Stimulated activated CD8-positive, alpha-beta memory T cell treated with anti-CD3 and anti-CD28 coated beads, Interleukin-15, amount 100 ng/mL, for 1 hour (primary cell): Measurements from ENCODE around the gene KLHDC7B.

Source experiments
- DNase-seq: peaks from one replicate; pipeline ENCODE4 v3.0.0-alpha.2; 2020; ENCODE audit warnings: low read depth

The KLHDC7B gene

DNA sequence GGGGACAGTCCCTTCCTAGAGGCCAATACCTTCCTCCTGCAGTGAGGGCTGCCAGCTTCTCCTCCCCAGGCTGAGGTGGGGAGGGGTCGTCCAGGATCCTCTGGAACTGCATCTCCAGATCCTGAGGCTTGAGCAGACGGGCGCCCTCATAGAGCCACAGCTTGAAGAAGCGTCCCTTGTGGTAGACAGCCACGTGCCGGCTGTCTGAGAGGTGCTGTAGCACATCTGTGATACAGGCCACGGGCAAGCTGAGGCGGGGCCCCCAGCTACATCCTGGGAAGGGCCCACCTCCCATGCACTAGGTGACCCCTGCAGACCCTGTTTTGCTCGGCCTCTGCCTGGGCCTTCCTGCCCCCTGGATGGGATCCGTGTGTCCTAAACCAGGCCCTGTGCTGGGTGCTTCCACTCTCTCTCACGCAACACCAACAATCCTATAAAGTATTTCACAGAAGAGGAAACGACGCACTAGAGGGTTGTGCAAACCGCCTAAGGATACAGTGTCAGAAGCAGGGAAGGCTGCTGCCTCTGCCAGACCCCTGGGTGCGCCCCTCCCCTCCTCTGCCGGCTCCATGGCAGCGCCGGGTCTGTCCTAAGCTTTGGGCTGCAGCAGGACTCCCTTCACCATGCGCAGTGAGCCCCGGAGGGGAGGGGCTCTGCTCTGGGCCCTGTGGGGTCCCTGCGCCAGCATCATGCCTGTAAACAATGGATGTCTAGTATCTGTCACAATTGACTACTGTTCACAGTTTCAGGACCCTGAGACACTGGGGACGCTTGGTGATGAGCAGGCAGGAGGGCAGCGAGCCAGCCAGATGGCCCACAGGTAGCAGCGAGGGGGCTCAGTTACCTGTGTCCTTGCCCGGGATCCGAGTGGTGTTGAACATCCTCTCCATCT, 28.0 kb downstream of the KLHDC7B start:
- DNase-seq: no peak

DNA sequence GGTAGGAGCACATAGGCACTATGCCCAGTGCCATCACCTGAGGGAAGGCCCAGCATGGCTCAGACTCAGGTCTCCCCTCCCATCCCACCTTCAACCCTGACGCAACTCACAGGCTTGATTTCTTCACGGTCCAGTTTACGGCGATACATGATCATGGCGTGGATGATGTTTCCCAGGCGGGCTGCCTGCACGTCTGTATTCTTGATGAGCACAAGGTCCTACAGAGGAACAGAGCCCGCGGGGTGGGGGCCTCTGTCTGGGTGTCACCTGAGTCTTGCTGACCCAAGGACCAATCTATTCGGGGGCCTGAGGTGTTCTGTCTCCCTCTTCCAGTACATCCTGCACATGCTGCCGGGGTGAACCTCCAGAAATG, 28.7 kb downstream of the KLHDC7B start:
- DNase-seq: no peak

DNA sequence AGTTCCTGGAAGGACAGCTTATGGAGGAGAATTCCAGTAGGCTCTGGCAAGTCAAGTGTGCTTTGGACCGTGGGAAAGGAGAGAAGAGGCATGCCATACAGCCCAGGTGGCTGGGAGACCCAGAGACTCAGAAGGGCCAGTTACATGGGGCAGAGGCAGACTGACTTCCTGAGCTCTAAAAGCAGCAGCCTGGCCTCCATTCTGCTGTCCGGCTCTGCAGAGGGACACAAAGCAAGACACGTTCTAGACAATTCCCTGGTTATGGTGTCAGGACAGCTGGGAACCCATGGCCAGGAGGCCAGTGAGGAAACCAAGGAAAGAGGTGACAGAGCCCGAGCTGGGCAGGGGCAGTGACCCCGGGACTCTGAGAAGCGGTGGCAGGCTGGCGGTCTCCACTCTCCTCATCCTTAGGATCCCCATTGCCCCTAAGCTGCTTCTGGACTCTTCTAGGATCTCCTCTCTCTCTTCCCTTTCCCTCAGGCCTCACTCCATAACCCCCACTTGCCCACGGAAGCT, 29.8 kb downstream of the KLHDC7B start:
- no peak for DNase-seq

DNA sequence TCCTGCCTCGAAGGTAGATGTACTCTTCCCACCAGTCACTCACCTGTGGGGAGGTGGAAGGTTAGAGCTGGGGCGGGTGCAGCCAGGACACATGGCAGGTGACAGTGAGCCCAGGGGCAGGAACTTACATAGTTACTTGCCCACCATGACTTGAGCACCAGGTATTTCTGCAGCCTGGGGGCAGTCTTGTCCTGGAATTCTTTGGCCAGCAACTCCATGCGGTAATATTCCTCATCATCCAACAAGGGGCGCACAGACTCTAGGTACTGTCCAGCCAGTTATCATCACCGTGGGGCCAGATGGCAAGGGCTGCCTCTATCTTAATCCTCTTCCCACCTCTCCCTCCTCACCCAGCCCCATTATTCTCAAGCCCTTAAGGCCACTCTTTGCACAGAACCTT, 30.4 kb downstream of the KLHDC7B start:
- no peak for DNase-seq

DNA sequence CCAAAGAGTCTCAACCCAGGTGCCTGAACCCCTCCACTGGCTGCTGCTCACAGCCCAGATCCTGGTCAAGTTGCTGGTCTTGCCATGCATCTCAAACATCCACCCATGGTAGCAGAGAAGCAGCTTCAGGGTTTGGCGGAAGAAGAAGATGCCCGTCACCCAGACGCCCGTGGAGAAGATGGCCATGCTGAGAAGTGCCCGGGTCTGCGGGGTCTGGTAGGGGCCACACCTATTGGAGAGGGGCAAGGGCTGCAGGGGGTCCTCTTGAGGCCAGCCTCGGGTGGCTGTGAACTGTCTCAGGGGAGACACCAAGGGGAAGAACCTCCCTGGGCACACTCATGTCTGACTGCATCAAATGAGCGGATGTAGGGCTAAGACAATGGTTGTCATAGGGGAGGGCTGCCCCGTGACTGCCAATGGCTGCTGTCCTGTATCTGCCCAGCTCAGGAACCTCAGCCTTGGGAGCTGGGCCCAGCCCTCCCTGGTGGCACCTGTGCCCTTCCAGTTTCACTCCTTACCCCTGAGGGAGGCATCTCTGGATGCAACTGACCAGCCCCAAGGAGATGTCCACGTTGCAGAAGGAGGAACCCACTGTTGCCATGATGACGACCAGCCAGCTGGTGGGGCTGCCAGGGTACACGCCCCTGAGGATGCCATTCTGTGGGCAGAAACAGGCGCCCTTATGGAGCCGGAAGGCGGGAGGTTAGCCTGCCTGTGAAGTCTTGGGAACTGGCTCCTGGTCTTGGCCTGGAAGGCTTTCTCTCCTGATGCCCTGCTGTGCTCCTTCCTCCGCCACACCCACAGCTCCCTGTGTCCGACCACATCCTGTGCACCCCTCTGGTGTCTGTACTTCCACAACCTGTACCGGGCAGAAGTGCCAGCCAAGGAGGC, 31.4 kb downstream of the KLHDC7B start:
- no peak for DNase-seq

DNA sequence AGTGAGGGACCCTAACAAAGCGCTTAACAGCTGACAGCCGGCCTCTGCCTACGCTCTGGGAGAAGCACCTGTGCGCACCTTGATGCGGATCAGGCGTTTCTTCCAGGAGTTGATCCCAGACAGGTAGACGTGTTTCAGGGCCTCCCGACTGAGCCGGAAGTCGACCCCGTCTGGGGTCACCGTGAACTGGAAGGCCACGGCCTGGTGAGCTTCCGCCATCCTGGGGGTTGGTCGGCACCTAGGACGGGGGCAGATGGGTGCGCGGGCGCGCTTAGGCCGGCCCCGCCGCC, 31.9 kb downstream of the KLHDC7B start:
- no peak for DNase-seq

DNA sequence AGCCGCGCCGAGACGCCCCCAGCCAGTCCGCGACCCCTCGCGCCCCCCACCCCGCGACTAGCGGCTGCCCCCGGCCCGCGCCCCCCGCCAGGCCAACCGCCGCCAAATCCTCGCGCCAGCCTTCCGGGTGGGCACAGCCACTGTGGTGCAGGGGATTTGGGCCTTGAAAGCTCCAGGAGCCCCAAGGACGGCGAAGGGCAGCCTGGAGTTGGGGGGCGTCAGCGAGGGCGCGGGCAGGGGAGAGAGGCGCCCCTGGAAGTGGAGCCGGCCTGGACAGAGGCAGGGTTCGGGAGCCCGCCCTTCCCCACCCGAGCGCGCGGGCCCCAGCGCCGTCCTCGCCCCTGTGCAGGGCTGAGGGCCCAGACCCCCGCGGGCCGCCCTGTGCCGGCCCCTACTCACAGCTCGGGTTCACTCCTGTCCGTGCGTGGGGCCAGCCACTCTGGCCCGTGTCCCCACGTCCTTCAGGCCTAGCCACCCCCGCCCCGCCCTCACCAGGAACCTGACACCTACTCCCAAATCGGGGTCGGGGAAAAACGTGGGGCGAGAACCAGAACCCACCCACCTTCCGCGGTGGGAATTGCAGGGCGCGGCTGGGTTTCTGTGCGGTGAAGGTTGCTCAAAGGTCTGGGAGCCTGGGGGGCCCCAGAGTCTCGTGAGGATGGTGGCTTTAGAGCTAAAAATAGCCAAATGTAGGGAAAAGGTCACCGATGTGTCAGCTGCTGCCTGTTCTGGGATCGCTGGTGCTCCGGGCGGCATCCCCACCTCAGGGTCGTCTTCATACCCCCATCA, 32.5 kb downstream of the KLHDC7B start, which contains the start of gene CPT1B:
Gene CPT1B (minus strand): TSS at position 441 of the 789 bp plus-strand sequence. CDS start 512 bp downstream, outside the sequence.
- no peak for DNase-seq

DNA sequence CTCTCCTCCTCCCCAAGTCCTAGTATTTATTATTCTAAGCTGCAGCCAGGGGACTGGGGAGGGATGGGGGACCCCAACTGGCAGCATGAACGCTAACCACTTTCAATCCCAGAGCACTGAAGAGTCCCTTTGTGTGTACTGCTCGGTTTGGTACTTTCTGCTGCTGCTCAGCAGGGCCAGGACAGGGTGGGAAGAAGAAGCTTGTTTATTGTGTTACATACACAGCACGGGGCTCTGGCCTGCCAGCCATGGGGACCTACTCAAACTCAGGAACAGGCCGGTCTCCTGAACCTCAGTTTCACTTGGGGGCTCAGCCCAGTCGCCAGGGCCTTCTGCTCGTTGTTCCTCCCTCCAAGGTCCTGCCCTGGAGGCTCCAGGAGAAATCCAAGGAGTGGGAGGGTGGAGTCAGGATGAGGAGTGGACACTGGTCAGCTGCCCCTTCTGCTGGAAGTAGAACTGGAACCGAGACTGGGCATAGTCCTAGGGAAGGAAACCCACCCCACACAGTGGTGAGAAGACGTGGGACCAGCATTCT, 33.1 kb downstream of the KLHDC7B start:
- DNase-seq: no peak

DNA sequence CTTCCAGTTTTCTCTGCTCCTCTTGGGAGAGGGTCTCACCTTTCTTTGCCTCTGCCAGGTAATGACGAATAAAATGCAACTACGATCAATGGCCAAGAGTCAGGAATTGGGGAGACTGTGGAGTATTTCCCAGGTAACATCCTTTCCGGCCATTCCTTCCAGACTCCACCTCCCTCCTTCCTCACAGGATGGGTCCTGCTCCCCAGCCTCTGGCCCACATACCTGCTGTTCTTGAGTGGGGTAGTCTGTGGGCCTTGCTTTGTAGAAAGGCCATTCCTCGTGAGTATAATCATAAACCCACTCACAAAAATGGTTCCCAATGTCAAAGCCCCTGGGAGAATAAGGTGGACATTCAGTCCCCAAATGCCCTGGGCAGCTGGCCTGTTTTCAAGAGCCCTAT, 34.1 kb downstream of the KLHDC7B start:
- no peak for DNase-seq

DNA sequence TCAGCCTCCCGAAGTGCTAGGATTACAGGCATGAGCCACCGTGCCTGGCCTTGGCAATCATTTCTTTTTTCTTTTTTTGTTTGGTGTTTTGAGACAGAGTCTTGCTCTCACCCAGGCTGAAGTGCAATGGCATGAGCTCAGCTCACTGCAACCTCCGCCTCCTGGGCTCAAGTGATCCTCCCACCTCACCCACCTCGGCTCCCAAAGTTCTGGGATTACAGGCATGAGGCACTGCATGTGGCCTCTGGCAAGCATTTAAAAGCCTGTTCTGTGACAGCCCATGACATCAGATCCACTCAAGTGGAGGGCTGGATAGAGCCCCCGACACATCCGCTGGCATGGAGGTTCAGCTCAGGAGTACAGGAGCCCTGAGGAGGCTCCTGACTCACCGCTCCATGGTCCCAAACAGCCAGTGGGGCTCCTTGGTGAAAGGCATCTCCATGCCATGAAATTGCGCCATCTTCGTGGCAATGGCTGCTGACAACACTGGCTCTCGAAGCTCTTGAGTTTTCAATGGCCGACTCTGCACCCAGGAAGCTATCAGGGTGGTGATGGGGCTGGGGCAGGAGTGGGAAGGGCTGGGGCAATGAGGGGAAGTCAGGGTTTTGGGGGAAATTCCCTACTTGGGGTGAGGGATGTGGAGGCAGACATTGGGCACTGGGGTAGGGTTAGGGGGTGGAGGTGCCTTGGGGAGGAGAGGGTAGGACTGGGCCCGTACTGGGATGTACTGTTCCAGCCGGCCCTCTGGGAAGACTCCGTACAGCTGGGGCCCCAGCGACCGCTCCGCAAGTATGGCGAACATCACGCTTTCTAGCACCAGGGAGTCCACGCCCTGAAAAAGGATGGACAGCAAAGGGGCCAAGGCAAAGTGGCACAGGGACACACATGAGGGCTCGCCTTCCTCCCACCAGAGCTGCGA, 35.6 kb downstream of the KLHDC7B start:
- no peak for DNase-seq

DNA sequence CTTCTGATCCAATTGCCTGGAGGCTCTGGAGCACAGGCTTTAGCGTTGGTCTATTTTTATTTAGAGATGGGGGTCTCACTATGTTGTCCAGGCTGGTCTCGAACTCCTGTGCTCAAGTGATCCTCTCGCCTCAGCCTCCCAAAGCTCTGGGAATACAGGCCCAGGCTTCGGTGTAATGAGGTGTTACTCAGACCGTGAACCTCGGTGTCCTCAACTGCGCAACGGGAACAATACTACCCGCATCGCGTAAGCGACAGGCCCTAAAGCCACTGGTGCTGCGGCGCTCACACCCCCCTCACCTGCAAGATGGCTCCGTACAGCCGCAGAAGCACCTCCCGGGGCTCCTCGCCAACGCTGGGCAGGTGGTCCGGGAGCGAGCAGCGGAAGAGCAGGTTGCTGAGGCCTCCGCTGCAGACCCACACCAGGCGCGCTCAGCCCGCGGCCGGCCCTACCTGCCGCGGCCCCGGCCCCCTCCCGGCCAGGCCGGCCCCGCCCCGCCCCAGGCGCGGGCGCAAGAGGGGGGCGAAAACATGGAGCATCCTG, 36.3 kb downstream of the KLHDC7B start:
- no peak for DNase-seq

DNA sequence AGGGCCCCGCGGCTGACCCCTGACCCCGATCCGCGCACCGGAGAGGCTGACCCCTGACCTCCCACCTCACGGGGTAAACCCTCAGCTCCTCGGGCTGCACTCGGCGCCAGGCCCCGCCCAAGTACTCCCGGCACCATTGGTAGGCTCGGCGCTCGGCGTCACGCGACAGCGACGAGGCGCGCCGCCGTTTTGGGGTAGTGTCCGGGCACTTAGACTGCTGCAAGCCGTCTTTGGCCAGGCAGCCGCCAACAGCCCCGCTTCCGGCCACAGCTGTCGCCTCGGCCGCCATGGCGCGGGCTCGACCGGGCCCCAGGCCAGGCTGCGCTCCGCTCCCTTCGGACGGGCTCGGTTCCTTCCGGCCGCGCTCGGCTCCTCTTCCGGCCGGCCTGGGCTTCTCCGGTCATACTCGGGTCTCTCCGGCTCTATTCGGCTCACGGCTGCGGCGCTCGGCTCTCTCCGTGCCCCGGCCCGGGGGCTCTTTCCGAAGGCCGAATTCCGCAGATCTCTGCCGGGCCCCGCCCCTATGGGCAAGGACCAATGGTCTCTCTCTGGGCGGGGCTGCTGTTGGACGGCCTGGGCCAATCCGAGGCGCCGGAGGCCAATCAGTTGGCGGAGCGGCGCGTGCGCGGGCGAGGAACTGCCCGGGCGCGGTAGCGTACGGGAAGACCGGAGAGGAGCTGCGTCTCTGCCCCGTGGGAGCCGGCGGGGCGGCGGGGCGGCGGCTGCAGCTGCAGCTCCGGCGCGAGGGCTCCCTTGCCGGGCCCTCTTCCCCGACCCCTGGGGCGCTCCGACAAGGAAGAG, 37.0 kb downstream of the KLHDC7B start, which contains the start of gene CHKB:
Gene CHKB (minus strand): TSS at position 357 of the 801 bp plus-strand sequence. CDS start 68 bp downstream, at position 289.
- peak; percentile 94 for DNase-seq

DNA sequence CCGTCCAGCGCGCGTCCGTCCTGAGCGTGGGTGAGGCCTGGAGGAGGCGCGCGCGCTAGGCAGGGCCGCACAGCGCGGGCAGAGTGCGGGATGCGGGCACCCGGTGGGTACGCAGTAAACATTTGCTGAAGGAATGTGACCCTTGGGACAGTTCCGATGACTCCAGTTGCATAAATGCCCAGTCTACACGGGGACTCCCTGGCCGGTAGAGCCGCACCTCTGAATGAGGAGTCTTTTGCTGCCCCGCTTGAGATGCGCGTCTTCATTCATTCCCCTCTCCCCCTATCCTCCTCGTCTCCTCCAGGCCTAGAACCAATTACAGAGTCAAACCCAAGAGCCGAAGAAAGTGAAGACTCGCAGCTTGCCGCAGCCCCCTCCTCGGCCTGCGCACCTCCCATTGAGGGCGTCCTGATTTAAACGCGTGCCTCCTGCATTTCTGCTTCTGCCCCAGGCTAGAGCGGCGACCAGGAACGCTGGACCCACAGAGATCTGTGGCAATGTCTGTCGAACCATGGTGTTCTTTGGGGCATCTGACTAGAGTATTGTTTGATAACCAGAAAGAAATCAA, 37.7 kb downstream of the KLHDC7B start:
- no peak for DNase-seq

DNA sequence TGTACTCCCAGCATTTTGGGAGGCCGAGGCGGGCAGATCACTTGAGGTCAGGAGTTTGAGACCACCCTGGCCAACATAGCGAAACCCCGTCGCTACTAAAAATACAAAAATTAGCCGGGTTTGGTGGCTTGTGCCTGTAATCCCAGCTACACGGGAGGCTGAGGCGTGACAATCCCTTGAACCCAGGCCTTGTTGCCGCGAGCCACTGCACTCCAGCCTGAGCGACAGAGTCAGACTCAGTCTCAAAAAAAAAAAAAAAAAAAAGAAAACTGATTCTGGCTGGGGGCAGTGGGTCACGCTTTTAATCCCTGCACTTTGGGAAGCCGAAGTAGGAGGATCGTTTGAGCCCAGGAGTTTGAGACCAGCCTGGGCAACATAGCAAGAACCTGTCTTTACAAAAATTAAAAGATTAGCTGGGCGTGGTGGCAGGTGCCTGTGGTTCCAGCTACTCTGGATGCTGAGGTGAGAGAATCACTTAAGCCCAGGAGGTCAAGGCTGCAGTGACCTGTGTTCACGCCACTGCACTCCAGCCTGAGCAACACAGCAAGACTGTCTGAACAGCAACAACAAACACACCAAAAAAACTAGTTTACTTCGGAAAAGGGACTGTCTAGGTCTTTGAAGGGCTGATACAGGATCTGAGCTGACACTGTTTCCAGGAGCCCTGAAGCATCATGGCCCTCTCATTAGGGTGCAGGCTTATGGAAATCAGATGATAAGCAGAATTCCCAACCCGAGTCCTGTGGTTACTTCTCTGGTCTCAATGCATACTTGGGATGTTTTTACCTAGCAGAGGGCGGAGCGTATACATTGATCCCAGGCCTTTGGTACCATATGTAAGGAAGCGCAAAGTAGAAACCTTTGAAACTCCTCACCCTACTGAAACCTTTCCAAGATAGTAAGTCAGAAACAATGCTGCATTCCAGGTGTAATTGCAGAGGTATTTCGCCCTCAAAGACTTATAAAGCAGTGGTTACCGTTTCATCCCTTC, 38.7 kb downstream of the KLHDC7B start:
- DNase-seq: no peak

DNA sequence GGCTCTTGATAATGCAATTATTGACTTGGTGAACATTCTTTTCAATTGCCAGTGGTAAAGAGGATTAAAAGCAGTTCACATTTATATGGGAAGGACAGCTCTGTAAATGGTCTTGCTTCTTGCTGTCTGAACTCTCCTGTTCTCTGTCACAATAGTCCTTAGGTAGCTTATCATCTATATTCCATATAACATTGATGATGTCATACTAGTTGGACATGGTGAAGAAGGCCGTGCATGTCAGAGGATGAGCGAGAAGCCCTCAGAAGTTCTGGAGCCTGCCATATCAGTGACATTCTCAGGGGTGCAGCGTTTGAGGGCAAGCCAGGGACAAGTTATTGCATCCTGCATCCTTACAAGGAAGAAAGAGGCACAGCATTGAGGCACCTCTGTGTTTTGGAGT, 39.5 kb downstream of the KLHDC7B start:
- no peak for DNase-seq

DNA sequence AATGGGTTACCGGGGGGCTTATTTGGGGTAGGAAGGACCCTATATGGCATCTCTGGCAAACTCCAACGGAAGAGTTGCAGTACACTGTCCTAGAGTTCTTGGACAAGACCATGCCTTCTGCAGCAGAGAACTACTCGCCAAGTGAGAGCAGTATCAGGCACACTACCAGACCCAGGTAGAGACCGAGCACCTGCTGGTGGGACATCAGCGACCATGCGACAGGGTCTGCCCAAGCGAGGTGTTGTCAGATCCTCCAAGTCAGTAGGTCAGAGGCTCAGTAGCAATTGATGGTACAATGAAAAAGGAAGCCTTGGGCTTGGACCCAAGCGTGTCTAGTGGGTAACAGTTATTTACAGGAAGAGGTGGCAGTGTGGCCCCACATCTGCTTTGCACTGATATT, 40.1 kb downstream of the KLHDC7B start:
- DNase-seq: no peak

DNA sequence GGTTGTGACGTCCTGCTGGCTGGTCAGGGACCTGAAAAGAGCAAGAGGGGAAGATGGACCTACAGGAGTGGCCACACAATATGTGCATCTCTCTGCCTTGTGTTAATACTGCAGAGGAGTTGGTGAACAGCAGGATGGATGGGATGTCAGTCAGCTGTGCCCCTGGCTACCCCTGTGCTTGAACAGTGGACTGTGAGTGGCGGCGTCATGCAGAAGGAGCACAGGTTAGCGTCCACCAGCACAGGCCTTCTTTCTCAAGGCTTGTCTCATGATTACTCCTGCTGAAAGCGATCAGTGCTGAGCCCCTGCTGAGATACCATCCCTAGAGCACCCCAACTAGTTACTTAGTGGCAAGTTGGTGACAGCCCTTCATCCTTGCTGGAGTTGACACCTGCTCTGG, 40.7 kb downstream of the KLHDC7B start:
- no peak for DNase-seq

DNA sequence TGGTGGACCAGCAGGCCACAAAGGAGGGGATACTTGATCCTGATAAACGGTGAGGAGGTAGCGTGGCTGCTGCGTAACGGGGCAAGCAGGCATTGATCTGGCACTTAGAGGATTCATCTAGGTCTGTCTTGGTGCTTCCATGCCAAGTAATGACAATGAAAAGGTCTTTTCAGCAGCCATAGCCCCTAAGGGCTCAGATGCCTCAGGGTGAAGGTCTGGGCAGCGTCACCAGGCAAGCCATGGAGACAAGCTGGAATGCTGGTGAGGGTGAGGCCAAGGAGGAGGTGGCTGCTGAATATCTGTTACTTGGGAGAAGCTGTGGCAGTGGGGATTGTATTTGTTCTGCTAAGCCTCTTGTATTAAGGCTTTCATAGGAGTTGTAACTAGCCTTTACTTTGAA, 41.7 kb downstream of the KLHDC7B start:
- no peak for DNase-seq
